ENCODE data around the gene AFF3.

DNA sequence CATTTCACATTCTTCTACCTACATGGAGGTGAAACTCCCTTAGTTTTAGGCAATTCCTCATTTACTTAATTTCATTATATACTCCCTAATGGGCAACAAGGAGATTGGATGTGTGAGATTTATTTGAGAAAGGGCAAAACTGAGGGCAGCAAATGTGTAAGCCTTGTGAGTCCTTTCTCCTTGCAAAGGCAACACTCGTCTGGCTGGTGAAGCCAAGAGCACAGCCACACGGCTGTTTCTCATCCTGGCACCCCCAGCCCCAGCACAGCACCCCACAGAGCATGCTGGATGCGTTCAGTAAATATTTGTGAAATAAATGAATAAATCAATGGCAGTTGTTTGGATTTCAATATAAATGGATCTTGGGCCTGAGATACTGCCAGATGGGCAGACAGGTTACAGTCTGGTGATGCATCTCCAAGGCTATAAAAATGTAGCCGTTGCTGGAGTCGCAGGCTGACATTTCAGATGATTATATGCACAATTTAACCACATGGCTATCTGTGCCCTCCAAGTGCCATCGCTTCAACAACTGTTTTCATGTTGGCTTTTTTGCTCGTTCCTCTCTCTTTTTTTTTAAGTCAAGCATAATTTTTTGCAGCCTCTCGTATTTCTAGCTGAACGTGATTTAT lies 498.5 kb downstream of the AFF3 start:
- TF ChIP-seq EP300 (IDR thresholded peaks at IDR 0.05; ENCODE audit: borderline replicate concordance) (no peak), CEBPB (IDR thresholded peaks at IDR 0.05) (no peak), FOXM1 (IDR thresholded peaks at IDR 0.05; ENCODE audit: borderline replicate concordance, low read depth) (no peak), TEAD4 (IDR thresholded peaks at IDR 0.05) (no peak), CREB1 (IDR thresholded peaks at IDR 0.05; ENCODE audit: low read depth) (no peak), YY1 (IDR thresholded peaks at IDR 0.05; ENCODE audit: low read depth) (no peak), EGR1 (IDR thresholded peaks at IDR 0.05) (no peak)
- TF ChIP-seq, protein P1, sequence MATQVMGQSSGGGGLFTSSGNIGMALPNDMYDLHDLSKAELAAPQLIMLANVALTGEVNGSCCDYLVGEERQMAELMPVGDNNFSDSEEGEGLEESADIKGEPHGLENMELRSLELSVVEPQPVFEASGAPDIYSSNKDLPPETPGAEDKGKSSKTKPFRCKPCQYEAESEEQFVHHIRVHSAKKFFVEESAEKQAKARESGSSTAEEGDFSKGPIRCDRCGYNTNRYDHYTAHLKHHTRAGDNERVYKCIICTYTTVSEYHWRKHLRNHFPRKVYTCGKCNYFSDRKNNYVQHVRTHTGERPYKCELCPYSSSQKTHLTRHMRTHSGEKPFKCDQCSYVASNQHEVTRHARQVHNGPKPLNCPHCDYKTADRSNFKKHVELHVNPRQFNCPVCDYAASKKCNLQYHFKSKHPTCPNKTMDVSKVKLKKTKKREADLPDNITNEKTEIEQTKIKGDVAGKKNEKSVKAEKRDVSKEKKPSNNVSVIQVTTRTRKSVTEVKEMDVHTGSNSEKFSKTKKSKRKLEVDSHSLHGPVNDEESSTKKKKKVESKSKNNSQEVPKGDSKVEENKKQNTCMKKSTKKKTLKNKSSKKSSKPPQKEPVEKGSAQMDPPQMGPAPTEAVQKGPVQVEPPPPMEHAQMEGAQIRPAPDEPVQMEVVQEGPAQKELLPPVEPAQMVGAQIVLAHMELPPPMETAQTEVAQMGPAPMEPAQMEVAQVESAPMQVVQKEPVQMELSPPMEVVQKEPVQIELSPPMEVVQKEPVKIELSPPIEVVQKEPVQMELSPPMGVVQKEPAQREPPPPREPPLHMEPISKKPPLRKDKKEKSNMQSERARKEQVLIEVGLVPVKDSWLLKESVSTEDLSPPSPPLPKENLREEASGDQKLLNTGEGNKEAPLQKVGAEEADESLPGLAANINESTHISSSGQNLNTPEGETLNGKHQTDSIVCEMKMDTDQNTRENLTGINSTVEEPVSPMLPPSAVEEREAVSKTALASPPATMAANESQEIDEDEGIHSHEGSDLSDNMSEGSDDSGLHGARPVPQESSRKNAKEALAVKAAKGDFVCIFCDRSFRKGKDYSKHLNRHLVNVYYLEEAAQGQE (IDR thresholded peaks at IDR 0.05; ENCODE audit: low read depth) = no peak
- TF ChIP-seq, protein P2, sequence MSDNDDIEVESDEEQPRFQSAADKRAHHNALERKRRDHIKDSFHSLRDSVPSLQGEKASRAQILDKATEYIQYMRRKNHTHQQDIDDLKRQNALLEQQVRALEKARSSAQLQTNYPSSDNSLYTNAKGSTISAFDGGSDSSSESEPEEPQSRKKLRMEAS (IDR thresholded peaks at IDR 0.05) = no peak
- TF ChIP-seq, protein P3, sequence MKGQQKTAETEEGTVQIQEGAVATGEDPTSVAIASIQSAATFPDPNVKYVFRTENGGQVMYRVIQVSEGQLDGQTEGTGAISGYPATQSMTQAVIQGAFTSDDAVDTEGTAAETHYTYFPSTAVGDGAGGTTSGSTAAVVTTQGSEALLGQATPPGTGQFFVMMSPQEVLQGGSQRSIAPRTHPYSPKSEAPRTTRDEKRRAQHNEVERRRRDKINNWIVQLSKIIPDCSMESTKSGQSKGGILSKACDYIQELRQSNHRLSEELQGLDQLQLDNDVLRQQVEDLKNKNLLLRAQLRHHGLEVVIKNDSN (IDR thresholded peaks at IDR 0.05) = no peak

All from Ishikawa (cell line).